ENCODE data around the gene KAZN. TPM values are rescaled to one million over a fixed set of nuclear protein-coding genes. Genes with fewer than 3 reads are reported as not detected.

KAZN gene
- total RNA-seq, 2 donors from 2014 or later, result 3.4 to 12.2 TPM

- Histone ChIP-seq H3K4me1 (no peaks in the 10 kb centered on the region), H3K9me3 (no peaks in the 10 kb centered on the region), H3K27ac (no peak overlapping the region), H3K4me3 (no peak overlapping the region), H3K36me3 (replicated peaks in 1 of 2; ENCODE audit: insufficient read depth in 1 of 2, low read depth in 2 of 2) (no peaks in the 10 kb centered on the region), H3K27me3 (no peaks in the 10 kb centered on the region)
- intact Hi-C loops (cut with DNase I), result no loop called here
- DNase-seq (no peak), ATAC-seq (no peak)
- 86 to 93% methylated on average over 8 of the region's 8 CpGs for WGBS, 2 donors
- TF ChIP-seq CTCF (IDR thresholded peaks at IDR 0.05) (no peak), POLR2A (IDR thresholded peaks at IDR 0.05) (no peak)
Measured at GRCh38 chr1:15031251-15031933, 432.9 kb downstream of the KAZN start.

GRCh38 chr1:15033264-15033663 is 434.8 kb downstream of the KAZN start:
- Histone ChIP-seq H3K27ac (no peak overlapping the region), H3K4me1 (no peaks in the 10 kb centered on the region), H3K9me3 (no peaks in the 10 kb centered on the region), H3K4me3 (no peak overlapping the region), H3K27me3 (no peaks in the 10 kb centered on the region), H3K36me3 (replicated peaks in 1 of 2; ENCODE audit: insufficient read depth in 1 of 2, low read depth in 2 of 2) (no peaks in the 10 kb centered on the region)
- 50 to 56% methylated on average over 4 of the region's 4 CpGs for WGBS, 2 donors
- no peak for DNase-seq
- intact Hi-C loops (cut with DNase I), result no loop called here
- no peak for ATAC-seq
- no peak for TF ChIP-seq POLR2A (IDR thresholded peaks at IDR 0.05)
- TF ChIP-seq CTCF (IDR thresholded peaks at IDR 0.05), result no peak

DNA sequence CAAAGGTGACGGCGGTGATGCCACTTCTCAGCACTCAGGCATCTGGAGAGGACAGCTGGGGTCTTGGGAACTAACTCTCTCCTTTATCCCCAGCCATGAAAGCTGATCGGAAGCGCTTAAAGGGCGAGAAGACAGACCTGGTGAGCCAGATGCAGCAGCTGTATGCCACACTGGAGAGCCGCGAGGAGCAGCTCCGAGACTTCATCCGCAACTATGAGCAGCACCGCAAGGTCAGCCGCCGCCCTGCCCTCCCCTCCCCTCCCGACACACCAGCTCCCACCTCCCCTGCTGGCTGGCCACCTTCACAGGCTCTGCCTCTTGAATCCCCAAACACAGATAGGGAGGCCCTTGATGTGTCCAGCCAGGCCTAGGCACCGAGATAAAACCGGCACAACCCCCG is 436.2 kb downstream of the KAZN start:
- no peaks in the 10 kb centered on the region for H3K9me3 ChIP-seq
- H3K36me3 ChIP-seq (replicated peaks in 1 of 2; ENCODE audit: insufficient read depth in 1 of 2, low read depth in 2 of 2), result no peaks in the 10 kb centered on the region
- DNase-seq (no peak), ATAC-seq (no peak)
- H3K4me1 ChIP-seq, result no peaks in the 10 kb centered on the region
- intact Hi-C loops (cut with DNase I), result no loop called here
- WGBS, 2 donors, result 90 to 94% methylated on average over 9 to 12 of the region's 16 CpGs
- H3K27ac ChIP-seq, result no peak overlapping the region
- H3K27me3 ChIP-seq, result no peaks in the 10 kb centered on the region
- no peak overlapping the region for H3K4me3 ChIP-seq
- TF ChIP-seq CTCF (IDR thresholded peaks at IDR 0.05) (no peak), POLR2A (IDR thresholded peaks at IDR 0.05) (no peak)

- Histone ChIP-seq H3K36me3 (replicated peaks in 1 of 2; ENCODE audit: insufficient read depth in 1 of 2, low read depth in 2 of 2) (no peaks in the 10 kb centered on the region), H3K4me1 (no peaks in the 10 kb centered on the region), H3K27me3 (no peaks in the 10 kb centered on the region), H3K4me3 (no peak overlapping the region), H3K27ac (no peak overlapping the region), H3K9me3 (no peaks in the 10 kb centered on the region)
- 98 to 100% methylated on average over 3 of the region's 3 CpGs for WGBS, 2 donors
- DNase-seq (no peak), ATAC-seq (no peak)
- intact Hi-C loops (cut with DNase I), result no loop called here
- TF ChIP-seq POLR2A (IDR thresholded peaks at IDR 0.05), result no peak
- TF ChIP-seq CTCF (IDR thresholded peaks at IDR 0.05), result no peak
Measured at GRCh38 chr1:15035236-15035635, 436.8 kb downstream of the KAZN start.

GRCh38 chr1:15036101-15036500 is 437.6 kb downstream of the KAZN start:
- WGBS, 2 donors, result 81 to 83% methylated on average over 8 to 10 of the region's 10 CpGs
- intact Hi-C loops (cut with DNase I), result no loop called here
- Histone ChIP-seq H3K9me3 (no peaks in the 10 kb centered on the region), H3K36me3 (replicated peaks in 1 of 2; ENCODE audit: insufficient read depth in 1 of 2, low read depth in 2 of 2) (no peaks in the 10 kb centered on the region), H3K27me3 (no peaks in the 10 kb centered on the region), H3K27ac (no peak overlapping the region), H3K4me3 (no peak overlapping the region), H3K4me1 (no peaks in the 10 kb centered on the region)
- TF ChIP-seq CTCF (IDR thresholded peaks at IDR 0.05) (no peak), POLR2A (IDR thresholded peaks at IDR 0.05) (no peak)
- ATAC-seq, result no peak
- DNase-seq, result no peak

All from body of pancreas (tissue), 4 donors.